A549 (cell line): ENCODE results near the gene CXCL14. TPM values are rescaled to one million over a fixed set of nuclear protein-coding genes. Genes with fewer than 3 reads are reported as not detected.
A peak's percentile ranks its signal among the peaks of the same experiment; 100 is the strongest.

Experiments
- ATAC-seq, 2 experiments: fragments of 200-7000 bp in 1 of 2; fragments of >200 bp in 1 of 2; cut with Nextera tagmentation in 1 of 2; cut with Tn5 transposase in 1 of 2; 3 replicates each; pipeline versions ENCODE4 v1.8.0 to v1.9.1; 2018 to 2020; ENCODE audit warnings: mild to moderate bottlenecking in 1 of 2, moderate library complexity in 1 of 2
- CTCF ChIA-PET: fragments of 300-600 bp; sonication (Branson Sonifier 250); formaldehyde crosslinking; extraction: SDS; loops from one replicate; lab custom pipeline; 2021; ENCODE audit warnings: antibody characterized with exemption, inconsistent platforms; lab: Yijun Ruan, JAX
- POLR2A ChIA-PET: fragments of 350-600 bp; formaldehyde crosslinking; extraction: SDS; loops from one replicate; lab custom pipeline; 2021; ENCODE audit warnings: antibody characterized with exemption, inconsistent platforms; lab: Yijun Ruan, JAX
- DNase-seq, 2 experiments: peaks; one replicate each; pipeline versions ENCODE4 v3.0.0 to v3.0.0-alpha.2; 2011 to 2016; ENCODE audit warnings: low read depth in 1 of 2, low spot score in 1 of 2
- FAIRE-seq: peaks from 2 replicates; lab custom pipeline; 2011; peaks lifted over from hg19 to GRCh38; lab: Jason Lieb, UNC
- H3K27ac ChIP-seq, 2 experiments: fragments of >200 bp; sonication (Bioruptor Twin); formaldehyde crosslinking; 3 replicates each; pipeline ENCODE4 v1.5.1; 2016 to 2017
- H3K4me1 ChIP-seq: fragments of >200 bp; sonication (Bioruptor Twin); formaldehyde crosslinking; 3 replicates; pipeline ENCODE4 v1.6.1; 2016
- H3K4me2 ChIP-seq: fragments of >200 bp; sonication (Bioruptor Twin); formaldehyde crosslinking; 3 replicates; pipeline ENCODE4 v1.6.1; 2016
- H3K4me3 ChIP-seq: fragments of >200 bp; sonication (Bioruptor Twin); formaldehyde crosslinking; 3 replicates; pipeline ENCODE4 v1.5.1; 2016
- H3K9me3 ChIP-seq: fragments of >200 bp; sonication (Bioruptor Twin); formaldehyde crosslinking; 3 replicates; pipeline ENCODE4 v1.6.1; 2016
- CBX2 ChIP-seq: fragments of 200-600 bp; sonication (generic); IDR thresholded peaks from 2 replicates; pipeline ENCODE4 v1.6.1; 2016; ENCODE audit warnings: low read depth, mild to moderate bottlenecking, borderline replicate concordance
- CBX8 ChIP-seq: fragments of 200-600 bp; sonication (generic); IDR thresholded peaks from 2 replicates; pipeline ENCODE4 v1.6.1; 2016
- E2F6 ChIP-seq: IDR thresholded peaks from 2 replicates; pipeline ENCODE4 v1.6.1; 2012; ENCODE audit warnings: low read depth, borderline replicate concordance
- EHMT2 ChIP-seq: fragments of 200-600 bp; sonication (generic); IDR thresholded peaks from 2 replicates; pipeline ENCODE4 v1.6.1; 2016; ENCODE audit warnings: antibody characterized with exemption, low read depth, mild to moderate bottlenecking, moderate library complexity
- ELK1 ChIP-seq: fragments of 150-350 bp; IDR thresholded peaks from 2 replicates; pipeline ENCODE4 v1.6.1; 2014; ENCODE audit warnings: low read depth, mild to moderate bottlenecking, low read length
- FOXS1 ChIP-seq: fragments of 250-450 bp; sonication (Bioruptor Pico); IDR thresholded peaks from 2 replicates; pipeline ENCODE4 v1.5.0; 2020; ENCODE audit warnings: mild to moderate bottlenecking, moderate library complexity
- GATA3 ChIP-seq: IDR thresholded peaks from 2 replicates; pipeline ENCODE4 v1.6.1; 2012; ENCODE audit warnings: borderline replicate concordance
- HMGXB4 ChIP-seq: fragments of 250-450 bp; sonication (Bioruptor Pico); IDR thresholded peaks from 2 replicates; pipeline ENCODE4 v1.5.0; 2021; ENCODE audit warnings: mild to moderate bottlenecking, moderate library complexity, borderline replicate concordance
- HOXB13 ChIP-seq: fragments of 250-450 bp; sonication (Bioruptor Pico); IDR thresholded peaks from 2 replicates; pipeline ENCODE4 v1.5.0; 2020; ENCODE audit warnings: low read depth, mild to moderate bottlenecking, moderate library complexity
- MAFK ChIP-seq: fragments of 450-650 bp; IDR thresholded peaks from 2 replicates; pipeline ENCODE4 v1.6.1; 2014; ENCODE audit not compliant: partially characterized antibody
- MAZ ChIP-seq: fragments of 150-350 bp; IDR thresholded peaks from 2 replicates; pipeline ENCODE4 v1.6.1; 2014; ENCODE audit warnings: antibody characterized with exemption, low read depth, low read length, borderline replicate concordance
- NPAS2 ChIP-seq: fragments of 250-450 bp; sonication (Bioruptor Pico); IDR thresholded peaks from 2 replicates; pipeline ENCODE4 v1.8.0; 2022; ENCODE audit warnings: mild to moderate bottlenecking, moderate library complexity, borderline replicate concordance
- PHF8 ChIP-seq: fragments of 200-600 bp; sonication (generic); IDR thresholded peaks from 2 replicates; pipeline ENCODE4 v1.6.1; 2016; ENCODE audit warnings: low read depth, mild to moderate bottlenecking, antibody characterized with exemption, moderate library complexity, borderline replicate concordance
- RCOR1 ChIP-seq: fragments of 150-350 bp; IDR thresholded peaks from 2 replicates; pipeline ENCODE4 v1.6.1; 2014; ENCODE audit warnings: antibody characterized with exemption, low read length, low read depth
- SREBF2 ChIP-seq: fragments of 450-650 bp; IDR thresholded peaks from 2 replicates; pipeline ENCODE4 v1.6.1; 2014; ENCODE audit warnings: mild to moderate bottlenecking, moderate library complexity
- ZC3H11A ChIP-seq: fragments of 450-650 bp; IDR thresholded peaks from 2 replicates; pipeline ENCODE4 v1.6.1; 2014; ENCODE audit warnings: antibody characterized with exemption, mild to moderate bottlenecking
- ZFP36 ChIP-seq: fragments of 450-650 bp; IDR thresholded peaks from 2 replicates; pipeline ENCODE4 v1.6.1; 2014; ENCODE audit warnings: borderline replicate concordance; ENCODE audit not compliant: partially characterized antibody
- WGBS: methylation state at CpG from one replicate; pipeline ENCODE4 v1.1.6; 2017; ENCODE audit errors: missing lambda C conversion rate; 5-methylcytosine and 5-hydroxymethylcytosine counted together
- polyA plus RNA-seq, 4 experiments: library from polyadenylated mRNA; depleted of rRNA in 3 of 4; stranded (reverse); fragments of >200 nt; fragmentation: RNase III in 1 of 4; extraction: RNeasy Plus Mini Kit Qiagen cat#74134 plus additional on column Dnase treatment in 1 of 4; gene quantifications; 2 replicates in 3 of 4; 3 replicates in 1 of 4; pipeline ENCODE4 v1.2.3, GENCODE V29; 2011 to 2017

The CXCL14 gene
- polyA plus RNA-seq, 2 of the 4 experiments (the other 2 are of a cell fraction): 0.12 TPM; not detected in 1

GRCh38 chr5:135606431-135606830, 27.6 kb upstream of the CXCL14 start:
- Histone ChIP-seq H3K27ac (no peak overlapping the region), H3K4me1 (no peaks in the 10 kb centered on the region), H3K9me3 (no peaks in the 10 kb centered on the region), H3K4me2 (no peak overlapping the region), H3K4me3 (no peak overlapping the region)
- DNase-seq (no peak), FAIRE-seq (no peak), ATAC-seq (no peak)
- CTCF ChIA-PET: interaction anchor here (1.1 kb wide), 1 partner anchor 144 kb away, joined by 3 read pairs; no protein-coding TSS in a partner anchor
- WGBS: 28% methylated on average over 2 of the region's 2 CpGs
- TF ChIP-seq RCOR1: no peak
- TF ChIP-seq HMGXB4 (CRISPR knock-in tag): no peak
- TF ChIP-seq CBX2: no peak
- no peak for TF ChIP-seq ZFP36
- TF ChIP-seq SREBF2: no peak
- no peak for TF ChIP-seq NPAS2 (CRISPR knock-in tag)
- TF ChIP-seq ELK1: no peak
- TF ChIP-seq PHF8: no peak
- TF ChIP-seq ZC3H11A: no peak
- no peak for TF ChIP-seq FOXS1 (CRISPR knock-in tag)
- POLR2A ChIA-PET: no interaction called here

- Histone ChIP-seq H3K4me2 (no peak overlapping the region), H3K4me1 (no peaks in the 10 kb centered on the region), H3K27ac (no peak overlapping the region), H3K9me3 (no peaks in the 10 kb centered on the region), H3K4me3 (no peak overlapping the region)
- no peak for TF ChIP-seq GATA3
- TF ChIP-seq MAFK: no peak
- TF ChIP-seq MAZ: no peak
- no peak for TF ChIP-seq HOXB13 (CRISPR knock-in tag)
- TF ChIP-seq E2F6: no peak
- POLR2A ChIA-PET: no interaction called here
- CTCF ChIA-PET: no interaction called here
- FAIRE-seq (no peak), DNase-seq (no peak), ATAC-seq (no peak)
- WGBS: 5% methylated on average over 2 of the region's 2 CpGs
Measured at GRCh38 chr5:135605221-135605620, 26.4 kb upstream of the CXCL14 start.

GRCh38 chr5:135604056-135604455, 25.3 kb upstream of the CXCL14 start:
- Histone ChIP-seq H3K4me3 (no peak overlapping the region), H3K4me2 (no peak overlapping the region), H3K4me1 (no peaks in the 10 kb centered on the region), H3K9me3 (no peaks in the 10 kb centered on the region), H3K27ac (no peak overlapping the region)
- ATAC-seq: no peak
- 13% methylated on average over 7 of the region's 7 CpGs for WGBS
- POLR2A ChIA-PET: interaction anchor here (0.7 kb wide), 1 partner anchor 16 kb away, joined by 3 read pairs; no protein-coding TSS in a partner anchor
- TF ChIP-seq CBX8: peak; percentile 42; the same call in 1 of the 2 replicates
- TF ChIP-seq EHMT2: no peak
- no peak for DNase-seq
- no peak for FAIRE-seq
- CTCF ChIA-PET: no interaction called here
